HL-60 (cell line): ENCODE results near the gene HNRNPA2B1.

Source experiments
- GABPA ChIP-seq: IDR thresholded peaks from 2 replicates; pipeline ENCODE4 v1.6.1; 2012; ENCODE audit warnings: low read depth
- POLR2AphosphoS5 ChIP-seq: IDR thresholded peaks from 2 replicates; pipeline ENCODE4 v1.6.1; 2012; ENCODE audit warnings: low read depth
- SPI1 ChIP-seq: IDR thresholded peaks from 2 replicates; pipeline ENCODE4 v1.6.1; 2012; ENCODE audit warnings: low read depth, mild to moderate bottlenecking, borderline replicate concordance
- TF ChIP-seq, protein P1 (sequence below): IDR thresholded peaks from one replicate; pipeline ENCODE4 v1.5.1; 2011; ENCODE audit warnings: low read length, control low read depth, inconsistent platforms; ENCODE audit not compliant: insufficient read depth
- TF ChIP-seq, protein P2 (sequence below): IDR thresholded peaks from 2 replicates; pipeline ENCODE4 v1.6.1; 2012; ENCODE audit warnings: low read depth; ENCODE audit not compliant: insufficient replicate concordance

DNA sequence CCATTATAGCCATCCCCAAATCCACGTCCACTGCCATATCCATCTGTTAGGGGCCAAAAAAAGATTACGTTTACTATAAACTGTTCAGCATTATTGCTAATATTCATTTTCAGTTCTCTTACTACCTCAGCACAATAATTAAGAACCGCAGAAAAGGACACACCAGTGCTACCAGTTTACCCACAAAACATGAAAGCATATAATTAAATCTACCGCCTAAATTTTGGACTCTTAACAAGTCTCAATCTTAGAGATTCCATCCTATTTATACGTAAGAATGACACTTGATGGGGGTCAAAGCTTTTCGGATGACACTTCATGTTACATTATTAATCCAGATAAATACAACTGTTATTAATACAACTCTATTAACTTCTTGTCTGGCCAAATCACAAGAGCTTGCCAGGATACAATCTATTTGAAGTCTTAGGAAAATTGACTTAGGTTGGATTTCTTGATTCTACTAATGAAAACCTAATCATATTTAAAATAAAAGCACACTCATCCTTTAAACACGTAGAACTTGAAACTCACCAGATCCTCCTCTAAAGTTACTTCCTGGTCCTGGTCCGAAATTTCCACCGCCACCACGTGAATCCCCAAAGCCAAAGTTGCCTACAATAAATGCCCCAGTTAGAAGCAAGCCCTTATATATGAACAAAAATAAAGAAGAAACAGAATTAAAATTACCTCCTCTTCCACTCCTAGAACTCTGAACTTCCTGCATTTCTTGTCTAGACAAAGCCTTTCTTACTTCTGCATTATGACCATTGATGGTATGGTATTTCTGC is 4.5 kb downstream of the HNRNPA2B1 start:
- TF ChIP-seq, protein P1, sequence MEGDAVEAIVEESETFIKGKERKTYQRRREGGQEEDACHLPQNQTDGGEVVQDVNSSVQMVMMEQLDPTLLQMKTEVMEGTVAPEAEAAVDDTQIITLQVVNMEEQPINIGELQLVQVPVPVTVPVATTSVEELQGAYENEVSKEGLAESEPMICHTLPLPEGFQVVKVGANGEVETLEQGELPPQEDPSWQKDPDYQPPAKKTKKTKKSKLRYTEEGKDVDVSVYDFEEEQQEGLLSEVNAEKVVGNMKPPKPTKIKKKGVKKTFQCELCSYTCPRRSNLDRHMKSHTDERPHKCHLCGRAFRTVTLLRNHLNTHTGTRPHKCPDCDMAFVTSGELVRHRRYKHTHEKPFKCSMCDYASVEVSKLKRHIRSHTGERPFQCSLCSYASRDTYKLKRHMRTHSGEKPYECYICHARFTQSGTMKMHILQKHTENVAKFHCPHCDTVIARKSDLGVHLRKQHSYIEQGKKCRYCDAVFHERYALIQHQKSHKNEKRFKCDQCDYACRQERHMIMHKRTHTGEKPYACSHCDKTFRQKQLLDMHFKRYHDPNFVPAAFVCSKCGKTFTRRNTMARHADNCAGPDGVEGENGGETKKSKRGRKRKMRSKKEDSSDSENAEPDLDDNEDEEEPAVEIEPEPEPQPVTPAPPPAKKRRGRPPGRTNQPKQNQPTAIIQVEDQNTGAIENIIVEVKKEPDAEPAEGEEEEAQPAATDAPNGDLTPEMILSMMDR = no peak
- TF ChIP-seq SPI1 = no peak
- TF ChIP-seq, protein P2, sequence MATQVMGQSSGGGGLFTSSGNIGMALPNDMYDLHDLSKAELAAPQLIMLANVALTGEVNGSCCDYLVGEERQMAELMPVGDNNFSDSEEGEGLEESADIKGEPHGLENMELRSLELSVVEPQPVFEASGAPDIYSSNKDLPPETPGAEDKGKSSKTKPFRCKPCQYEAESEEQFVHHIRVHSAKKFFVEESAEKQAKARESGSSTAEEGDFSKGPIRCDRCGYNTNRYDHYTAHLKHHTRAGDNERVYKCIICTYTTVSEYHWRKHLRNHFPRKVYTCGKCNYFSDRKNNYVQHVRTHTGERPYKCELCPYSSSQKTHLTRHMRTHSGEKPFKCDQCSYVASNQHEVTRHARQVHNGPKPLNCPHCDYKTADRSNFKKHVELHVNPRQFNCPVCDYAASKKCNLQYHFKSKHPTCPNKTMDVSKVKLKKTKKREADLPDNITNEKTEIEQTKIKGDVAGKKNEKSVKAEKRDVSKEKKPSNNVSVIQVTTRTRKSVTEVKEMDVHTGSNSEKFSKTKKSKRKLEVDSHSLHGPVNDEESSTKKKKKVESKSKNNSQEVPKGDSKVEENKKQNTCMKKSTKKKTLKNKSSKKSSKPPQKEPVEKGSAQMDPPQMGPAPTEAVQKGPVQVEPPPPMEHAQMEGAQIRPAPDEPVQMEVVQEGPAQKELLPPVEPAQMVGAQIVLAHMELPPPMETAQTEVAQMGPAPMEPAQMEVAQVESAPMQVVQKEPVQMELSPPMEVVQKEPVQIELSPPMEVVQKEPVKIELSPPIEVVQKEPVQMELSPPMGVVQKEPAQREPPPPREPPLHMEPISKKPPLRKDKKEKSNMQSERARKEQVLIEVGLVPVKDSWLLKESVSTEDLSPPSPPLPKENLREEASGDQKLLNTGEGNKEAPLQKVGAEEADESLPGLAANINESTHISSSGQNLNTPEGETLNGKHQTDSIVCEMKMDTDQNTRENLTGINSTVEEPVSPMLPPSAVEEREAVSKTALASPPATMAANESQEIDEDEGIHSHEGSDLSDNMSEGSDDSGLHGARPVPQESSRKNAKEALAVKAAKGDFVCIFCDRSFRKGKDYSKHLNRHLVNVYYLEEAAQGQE = no peak
- TF ChIP-seq POLR2AphosphoS5 = no peak
- no peak for TF ChIP-seq GABPA
